HG02970 (cell line): Measurements from ENCODE around the gene DKK1.

Experiments used
- ATAC-seq: cut with Tn5 transposase; IDR thresholded peaks from one replicate; pipeline ENCODE4 v1.9.1; 2021; ENCODE audit warnings: mild to moderate bottlenecking, moderate library complexity, moderate number of reproducible peaks; ENCODE audit not compliant: unreplicated experiment, low FRiP score

The DKK1 gene

DNA sequence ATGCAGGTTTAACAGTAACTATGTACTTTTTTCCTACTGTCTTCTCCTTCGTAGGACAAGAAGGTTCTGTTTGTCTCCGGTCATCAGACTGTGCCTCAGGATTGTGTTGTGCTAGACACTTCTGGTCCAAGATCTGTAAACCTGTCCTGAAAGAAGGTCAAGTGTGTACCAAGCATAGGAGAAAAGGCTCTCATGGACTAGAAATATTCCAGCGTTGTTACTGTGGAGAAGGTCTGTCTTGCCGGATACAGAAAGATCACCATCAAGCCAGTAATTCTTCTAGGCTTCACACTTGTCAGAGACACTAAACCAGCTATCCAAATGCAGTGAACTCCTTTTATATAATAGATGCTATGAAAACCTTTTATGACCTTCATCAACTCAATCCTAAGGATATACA is 2.4 kb downstream of the DKK1 start:
- ATAC-seq: no peak

DNA sequence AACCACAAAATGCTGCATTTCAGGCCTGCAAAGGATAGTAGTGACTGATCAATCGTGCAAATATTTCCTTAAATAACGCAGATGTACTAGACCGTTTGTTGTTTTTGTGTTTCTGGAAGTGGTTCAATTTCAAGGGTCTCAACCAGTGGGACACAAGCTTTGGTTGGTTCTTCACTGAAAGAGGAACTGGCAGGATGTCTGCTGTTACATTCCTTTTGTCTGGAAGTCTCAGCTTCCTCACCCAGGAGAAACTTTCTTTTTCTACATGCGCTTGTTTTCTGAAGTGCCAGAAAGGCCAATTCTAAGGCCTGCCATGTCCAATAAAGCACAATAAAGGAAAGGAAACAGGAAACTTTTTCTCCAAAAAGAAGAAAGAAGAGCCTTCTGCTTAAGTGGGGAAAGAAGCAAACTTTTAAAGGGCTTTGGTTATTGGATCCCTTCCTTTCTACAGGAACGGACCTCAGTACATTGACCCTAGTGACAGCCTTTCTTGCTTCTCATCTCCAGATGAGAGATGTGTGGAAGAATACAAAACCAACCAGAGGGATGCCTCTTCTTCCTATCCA is 4.1 kb downstream of the DKK1 start:
- no peak for ATAC-seq

DNA sequence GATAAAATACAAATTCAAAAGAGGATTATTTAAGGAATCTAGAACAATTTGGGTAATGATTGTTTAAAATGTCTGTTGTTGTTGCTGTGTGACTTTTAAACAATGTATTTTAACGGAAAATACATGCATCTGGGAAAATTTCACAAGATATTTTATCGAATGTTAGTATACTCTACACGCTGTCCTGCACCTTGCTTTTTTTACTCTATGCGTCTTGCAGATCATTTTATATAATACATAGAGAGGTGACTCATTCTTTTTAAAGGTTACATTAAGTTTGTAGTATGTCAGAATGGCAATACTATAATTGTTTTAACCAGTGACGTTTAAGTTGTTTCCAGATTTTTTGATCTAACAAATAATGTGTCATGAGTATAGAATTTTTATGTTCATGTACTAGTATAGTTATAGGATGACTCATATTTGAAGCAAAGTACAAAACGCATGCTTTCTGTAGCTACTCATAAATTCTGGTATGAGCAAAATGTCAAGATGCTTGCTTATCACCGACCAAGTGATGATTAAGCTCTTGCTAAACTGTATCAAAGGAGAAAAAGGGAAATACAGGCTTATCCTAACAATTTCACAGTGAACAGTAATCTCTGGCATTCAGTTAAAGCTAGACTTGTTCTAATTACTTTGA is 4.9 kb downstream of the DKK1 start:
- ATAC-seq: no peak

DNA sequence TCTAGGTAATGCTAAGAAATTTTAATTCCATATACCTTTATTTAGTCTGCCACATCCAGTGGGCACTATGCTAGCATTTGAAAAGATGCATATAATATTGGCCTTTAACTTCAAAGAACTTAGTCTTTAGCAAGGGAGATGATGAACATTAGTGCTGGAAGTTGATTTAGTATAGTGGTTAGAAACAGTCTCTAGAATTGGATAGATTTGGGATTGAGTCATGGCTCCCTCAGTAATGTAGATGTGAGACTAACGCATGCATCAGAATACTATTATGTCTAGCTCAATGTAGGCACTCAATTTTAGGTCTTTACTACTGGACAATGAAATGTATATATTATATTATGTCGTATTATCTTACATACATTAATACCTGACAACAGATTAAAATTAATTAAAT is 5.8 kb downstream of the DKK1 start:
- ATAC-seq: no peak

DNA sequence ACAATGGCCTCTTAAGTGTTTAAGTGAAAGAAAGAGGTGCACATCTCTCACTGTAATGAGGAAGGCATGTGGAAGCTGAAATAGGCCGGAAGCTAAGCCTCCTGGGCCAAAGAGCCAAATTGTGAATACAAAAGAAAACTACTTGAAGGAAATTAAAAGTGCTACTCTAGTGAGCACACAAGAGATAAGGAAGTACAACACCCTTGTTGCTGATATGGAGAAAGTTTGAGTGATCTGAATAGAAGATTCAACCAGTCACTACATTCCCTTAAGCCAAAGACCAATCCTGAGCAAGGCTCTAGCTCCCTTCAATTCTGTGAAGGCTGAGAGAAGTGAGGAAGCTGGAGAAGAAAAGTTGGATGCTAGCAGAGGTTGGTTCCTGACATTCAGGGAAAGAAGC is 8.2 kb downstream of the DKK1 start:
- no peak for ATAC-seq

DNA sequence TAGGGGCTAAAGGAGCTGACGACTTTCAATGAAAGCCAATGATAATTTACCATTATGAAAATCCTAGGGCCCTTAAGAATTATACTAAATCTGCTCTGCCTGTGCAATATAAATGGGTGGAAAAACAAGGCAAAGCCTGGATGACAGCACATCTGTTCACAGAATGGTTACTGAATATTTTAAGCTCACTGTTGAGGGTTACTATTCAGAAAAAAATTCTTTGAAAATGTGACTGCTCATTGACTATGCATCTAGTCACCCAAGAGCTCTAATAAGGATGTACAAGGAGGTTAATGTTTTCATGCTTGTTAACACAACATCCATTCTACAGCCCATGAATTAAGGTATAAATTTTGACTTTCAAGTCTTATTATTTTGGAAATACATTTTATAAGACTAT is 8.9 kb downstream of the DKK1 start:
- ATAC-seq: no peak

DNA sequence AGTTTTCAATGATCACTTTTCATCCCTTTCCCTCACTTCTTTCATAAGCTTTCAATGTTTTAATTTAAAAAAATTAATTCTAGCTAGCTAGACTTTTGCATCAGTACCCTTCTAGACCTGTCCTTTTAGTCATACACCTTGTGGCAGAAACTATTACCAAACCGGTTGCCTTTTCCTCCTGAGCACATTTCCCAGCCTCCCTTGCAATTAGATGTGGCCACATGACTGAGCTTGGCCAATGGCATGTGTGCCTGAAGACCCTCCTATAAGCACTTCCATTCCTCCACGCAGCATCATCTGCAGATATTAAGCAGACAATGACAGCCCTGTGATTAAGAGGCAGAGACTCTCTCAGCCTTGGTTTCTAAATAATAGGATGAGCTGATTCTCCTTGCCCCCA is 12.3 kb downstream of the DKK1 start:
- no peak for ATAC-seq

DNA sequence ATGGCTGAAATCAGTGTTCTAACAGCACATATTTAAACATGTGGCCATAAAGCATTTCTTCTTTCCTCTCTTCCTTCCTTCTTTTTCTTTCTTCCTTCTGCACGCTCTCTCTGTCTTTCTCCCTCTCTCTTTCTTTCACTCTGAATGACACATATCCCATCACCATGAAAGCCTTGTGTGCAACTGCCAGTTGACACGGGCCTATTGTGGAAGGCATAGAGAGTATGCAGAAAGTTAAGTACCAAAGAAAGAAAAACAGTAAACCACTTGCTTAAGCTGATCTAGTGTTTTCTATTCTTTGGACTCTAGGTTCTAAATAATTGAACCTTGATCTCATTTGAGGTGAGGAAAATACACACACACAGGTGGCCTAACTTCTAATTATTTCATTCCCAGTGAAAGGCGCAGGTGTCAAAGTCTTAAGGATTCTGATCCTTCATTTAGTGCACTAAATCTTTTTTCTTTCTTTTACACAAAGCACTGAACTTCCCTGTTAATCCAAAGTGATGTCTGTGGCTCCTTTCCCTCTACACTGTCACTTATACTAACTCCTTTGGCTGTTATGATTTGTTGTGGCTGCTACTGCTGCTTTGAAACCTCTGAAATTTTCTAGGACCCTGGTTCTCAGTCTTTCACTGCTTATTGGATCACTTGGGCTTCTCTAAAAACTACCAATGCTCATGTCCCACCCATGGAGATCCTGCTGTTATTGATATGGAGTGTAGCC is 17.7 kb downstream of the DKK1 start:
- no peak for ATAC-seq

DNA sequence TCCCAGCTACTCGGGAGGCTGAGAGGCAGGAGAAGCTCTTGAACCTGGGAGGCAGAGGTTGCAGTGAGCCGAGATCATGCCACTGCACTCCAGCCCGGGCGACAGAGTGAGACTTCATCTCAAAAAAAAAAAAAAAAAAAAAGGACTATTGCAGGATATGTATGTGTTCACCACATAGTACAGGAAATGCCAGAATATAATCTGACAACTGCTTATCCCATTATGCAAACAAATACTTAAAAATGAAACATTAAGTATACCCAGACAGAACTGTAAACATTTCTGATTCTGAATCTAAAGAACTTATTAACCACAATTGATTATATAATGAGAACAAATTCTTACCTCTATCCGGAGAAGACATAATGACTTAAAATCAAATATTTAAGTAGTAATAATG is 18.7 kb downstream of the DKK1 start:
- no peak for ATAC-seq

DNA sequence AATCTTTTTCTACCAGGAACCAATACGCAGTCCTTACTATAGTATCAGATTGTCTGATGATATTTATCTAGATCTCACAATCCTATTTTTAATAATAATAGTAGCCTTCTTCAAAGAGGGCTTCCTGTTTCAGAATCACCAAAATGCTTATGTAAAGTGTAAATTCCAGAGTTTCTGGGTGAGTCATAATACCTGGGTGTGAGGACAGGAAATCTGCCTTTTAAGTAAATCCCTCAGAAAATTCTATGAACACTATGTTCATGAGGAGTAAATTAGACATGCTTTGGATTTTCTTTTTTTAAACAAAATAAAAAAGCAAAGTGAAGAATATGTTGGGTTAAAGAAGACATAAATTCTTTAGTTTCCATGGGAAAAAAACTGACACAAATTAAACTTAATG is 20.5 kb downstream of the DKK1 start:
- no peak for ATAC-seq

DNA sequence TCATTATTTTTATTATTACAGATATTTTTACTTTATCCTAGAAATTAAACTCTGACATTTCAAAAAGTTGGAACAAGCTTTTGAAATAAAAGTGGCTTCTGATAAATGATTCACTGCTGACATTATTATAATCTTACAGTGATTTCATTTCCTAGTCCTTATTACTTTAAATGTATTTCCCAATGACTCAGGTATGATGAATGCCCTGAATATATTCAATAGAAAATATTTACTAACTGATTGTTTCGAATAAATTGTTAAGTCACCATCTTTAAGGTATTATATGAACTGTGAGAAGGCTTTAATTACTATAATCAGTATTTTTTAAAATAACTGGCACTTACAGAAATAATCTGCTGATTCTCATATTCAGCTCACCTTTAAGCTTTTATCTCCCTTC is 21.6 kb downstream of the DKK1 start:
- ATAC-seq: no peak

DNA sequence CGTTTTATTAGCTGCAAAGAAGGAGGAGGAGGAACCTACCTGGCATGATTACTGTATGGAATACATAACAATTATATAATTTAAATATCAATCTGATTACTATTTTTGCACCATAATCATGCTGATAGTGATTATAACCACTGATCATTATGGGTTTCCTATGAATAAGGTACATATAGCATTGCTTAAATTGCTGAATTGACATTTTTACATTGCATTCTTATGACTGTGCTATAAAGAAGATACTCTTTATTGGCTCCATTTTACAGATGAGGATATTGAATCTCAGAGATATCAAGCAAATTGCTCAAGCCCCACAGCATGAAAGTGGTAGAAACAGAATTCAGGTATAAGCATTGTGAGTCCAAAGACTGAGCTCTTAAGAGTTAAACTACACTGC is 23.1 kb downstream of the DKK1 start:
- no peak for ATAC-seq

DNA sequence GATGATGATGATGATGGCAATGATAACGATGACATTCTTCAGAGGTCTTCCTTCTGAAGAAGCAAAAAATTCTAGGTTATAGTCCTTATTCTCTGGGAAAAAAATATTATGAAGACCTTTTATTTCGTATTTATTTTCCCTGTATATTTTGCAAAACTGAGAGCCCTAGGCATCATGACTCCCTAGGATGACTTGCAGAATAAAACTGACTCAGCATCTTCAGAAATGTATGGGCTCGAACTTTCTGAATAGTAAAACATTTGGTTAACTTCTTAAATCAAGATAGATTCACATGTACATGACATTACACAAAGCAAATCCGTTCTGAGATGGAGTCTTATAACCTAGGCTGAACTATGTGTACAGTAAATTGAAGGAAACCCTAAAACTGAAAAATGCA is 29.4 kb downstream of the DKK1 start:
- ATAC-seq: no peak

DNA sequence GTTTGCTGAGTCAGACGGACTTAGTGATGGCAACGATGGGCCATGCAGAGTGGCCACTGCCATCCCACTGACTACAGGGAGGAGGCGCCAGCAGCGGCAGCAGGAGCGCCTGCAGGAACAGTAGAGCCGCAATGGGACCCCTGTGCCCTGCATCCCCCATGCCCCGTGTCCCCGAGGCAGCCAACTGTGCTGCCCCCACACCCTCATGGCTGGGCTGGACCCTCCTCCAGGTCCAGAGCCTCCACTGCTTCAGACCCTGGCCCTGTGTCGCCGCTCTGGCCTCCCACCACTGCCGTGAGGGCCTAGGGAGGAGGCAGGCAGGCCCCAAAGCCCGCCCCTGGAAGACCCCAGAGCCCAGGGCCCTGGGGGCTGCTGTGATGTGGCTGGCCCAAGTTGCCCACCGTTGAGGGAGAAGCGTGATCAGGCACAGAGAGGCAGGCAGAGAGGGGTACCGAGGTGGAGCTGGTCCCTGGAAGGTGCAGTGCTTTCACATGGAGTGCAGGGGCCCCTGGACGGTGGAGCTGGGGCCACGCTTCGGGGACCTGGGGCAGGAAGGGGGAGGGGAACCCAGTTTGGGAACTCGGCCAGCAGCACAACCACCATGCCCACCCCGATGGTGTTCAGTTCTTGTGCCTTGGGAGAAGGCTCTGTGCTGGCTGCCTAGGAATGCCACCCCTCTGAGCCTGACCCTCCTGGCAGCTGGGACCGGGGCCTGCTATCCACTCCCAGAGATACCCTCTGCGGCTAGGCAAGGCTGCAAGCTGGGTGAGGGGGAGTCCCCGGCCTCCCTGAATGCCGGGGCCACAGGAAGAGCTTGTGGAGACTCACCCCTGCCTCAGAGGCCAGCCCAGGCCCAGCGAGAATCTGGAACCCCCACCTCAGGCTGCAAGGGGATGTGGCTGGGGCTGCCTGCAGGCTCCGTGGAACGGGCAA is 32.6 kb downstream of the DKK1 start:
- ATAC-seq: no peak

DNA sequence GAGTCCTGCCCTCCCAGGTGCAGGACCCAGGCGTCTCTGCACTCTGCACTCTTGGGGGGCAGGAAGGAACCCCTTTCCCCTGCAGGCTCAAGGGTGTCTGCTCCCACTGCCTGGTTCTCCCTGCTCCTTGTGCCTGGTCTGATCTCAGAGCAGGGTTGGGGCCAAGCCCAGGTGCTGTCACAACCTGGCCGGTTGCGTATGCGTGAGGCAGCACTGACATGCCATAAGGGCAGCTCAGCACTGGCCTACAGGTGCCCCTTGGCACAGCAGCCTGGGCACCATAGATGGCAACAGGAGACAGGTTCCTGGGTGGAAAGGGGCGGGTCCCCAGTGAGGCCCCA is 33.2 kb downstream of the DKK1 start:
- ATAC-seq: no peak

DNA sequence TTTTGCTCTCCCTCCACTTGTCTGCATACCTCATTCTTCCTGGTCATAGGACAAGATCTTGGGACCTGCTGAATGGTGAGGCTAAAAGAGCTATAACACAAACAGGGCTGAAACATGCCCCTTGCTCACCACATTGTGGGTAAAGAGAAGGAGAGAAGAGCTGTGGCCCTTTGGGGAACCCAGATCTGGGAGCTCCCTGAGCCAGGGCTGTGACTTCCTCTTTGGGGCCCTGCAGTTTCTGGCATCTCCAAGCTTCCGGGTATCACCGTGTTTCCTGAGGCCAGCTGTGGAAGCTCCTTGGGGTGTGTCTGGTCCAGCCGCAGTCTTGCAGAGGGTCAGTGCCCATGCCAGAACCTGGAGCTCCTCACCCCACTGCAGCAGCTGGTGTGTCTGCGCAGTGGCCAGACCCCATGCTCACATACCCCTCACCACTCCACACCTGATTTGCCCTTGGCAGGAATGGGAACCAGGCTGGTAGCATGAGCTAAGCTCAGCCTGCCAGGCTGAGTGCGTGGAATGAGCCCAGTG is 34.0 kb downstream of the DKK1 start:
- no peak for ATAC-seq

DNA sequence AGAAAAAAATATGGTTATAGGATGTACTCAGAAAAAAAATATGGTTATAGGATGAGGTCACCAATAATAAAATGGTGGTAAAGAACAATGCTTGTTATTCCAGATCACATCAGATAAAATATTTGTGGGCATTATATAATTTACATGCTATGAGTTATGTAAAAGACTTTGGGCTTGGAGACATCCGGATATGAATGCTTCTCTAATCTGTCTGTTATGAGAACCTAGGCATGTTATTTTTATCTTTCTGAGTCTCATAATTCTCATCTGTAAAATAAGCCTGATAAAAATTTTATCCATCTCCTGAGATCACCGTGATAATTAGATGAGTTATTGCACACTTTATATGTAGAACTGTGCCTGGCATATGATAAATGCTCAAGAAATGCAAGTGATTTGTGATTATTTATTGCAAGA is 37.8 kb downstream of the DKK1 start:
- ATAC-seq: no peak

DNA sequence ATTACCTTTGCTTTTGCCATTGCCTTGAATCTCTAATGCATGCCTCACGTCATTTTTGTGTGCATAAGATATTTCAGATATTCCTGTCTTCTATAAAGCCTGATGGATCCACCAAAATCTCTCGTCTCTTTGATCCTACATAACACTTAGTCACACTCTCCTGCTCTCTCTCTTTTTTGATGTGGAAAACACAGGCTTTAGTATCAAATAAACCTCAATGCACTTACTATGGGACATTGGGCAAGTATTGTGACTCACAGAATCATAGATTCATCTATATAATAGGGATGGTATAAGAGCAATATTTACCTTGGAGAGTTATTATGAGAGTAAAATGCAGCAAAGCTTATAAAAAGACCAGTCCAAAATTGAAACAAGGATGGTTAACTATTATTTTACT is 39.1 kb downstream of the DKK1 start:
- ATAC-seq: no peak

DNA sequence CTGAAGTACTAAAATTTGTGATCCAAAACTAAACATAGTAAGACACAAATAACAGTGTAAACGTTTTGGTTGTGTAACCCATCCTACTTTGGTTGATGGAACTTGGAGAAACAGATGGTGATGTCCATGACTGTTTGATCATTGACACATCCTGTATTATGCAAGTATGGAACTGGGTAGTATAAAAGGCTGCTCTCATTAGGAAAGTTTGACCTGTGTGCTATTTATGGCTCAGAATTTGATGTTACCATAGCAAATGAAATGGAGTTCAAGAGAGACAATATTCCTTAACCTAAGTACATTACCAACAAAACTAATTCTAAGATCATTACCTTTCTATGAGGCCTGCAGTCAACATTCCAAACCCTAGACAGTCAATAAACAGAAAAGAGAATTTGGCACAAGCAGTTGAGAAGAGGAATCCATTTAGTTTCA is 39.9 kb downstream of the DKK1 start:
- ATAC-seq: no peak

DNA sequence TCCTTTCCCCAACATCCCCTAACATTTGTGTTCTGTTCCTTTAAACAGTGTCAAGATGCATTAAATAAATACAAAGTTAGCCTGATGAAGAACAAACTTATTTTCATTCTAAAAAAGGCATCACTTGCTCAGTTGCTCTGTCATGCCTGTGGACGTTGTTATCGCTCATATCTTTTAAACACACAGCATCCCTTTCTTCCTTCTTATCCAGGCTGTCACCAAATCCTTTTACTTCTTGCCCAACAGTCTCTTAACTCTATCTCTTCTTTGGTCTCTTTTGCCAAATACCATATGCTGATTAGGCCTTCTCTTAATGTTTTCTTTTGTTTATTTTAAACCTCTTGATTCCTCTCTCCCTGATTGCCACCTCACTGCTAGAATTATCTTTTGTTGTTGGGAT is 43.9 kb downstream of the DKK1 start:
- no peak for ATAC-seq

DNA sequence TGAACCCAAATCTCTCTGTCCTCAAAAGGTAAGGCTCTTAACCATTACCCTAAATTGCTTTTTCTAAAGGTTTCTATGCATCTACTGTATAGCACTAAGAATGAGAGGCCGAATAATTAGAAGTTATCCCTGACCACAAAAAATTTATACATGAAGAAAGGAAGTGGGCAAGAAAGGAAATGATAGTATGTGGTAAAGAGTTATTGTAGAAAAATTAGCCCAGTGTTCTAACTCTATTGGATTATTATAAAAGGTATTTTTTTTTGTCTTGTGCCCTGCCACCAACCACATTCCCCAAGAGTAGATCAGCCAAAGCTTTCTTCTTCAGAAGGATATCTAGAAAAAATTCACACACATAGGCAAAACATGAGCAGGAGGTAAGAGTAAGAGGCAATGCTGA is 45.4 kb downstream of the DKK1 start:
- ATAC-seq: no peak
